PC-3 (cell line): ENCODE measurements around the gene ARSG. TPM values are rescaled to one million over a fixed set of nuclear protein-coding genes. Genes with fewer than 3 reads are reported as not detected.
"Not testable (repeated sequence)": the region's sequence is repeated elsewhere in the genome, so short reads cannot be mapped to it uniquely, and the experiment has no call there.

Source experiments
- ATAC-seq: fragments of 200-7000 bp; cut with Tn5 transposase; 2 replicates; pipeline ENCODE4 v1.9.1; 2020; ENCODE audit warnings: mild to moderate bottlenecking, moderate library complexity
- BruUV-seq: library from RNA; stranded (reverse); fragments of 400-500 nt; replicated peaks from 2 replicates; lab custom pipeline; 2021; lab: Mats Ljungman, UMichigan
- CTCF ChIA-PET: fragments of 300-600 bp; sonication (Branson Sonifier 250); formaldehyde crosslinking; loops from one replicate; lab custom pipeline; 2022; ENCODE audit warnings: antibody characterized with exemption; lab: Charles Lee
- POLR2A ChIA-PET: fragments of 300-600 bp; sonication (Branson Sonifier 250); formaldehyde crosslinking; loops from one replicate; lab custom pipeline; 2022; ENCODE audit warnings: antibody characterized with exemption; ENCODE audit not compliant: unreplicated experiment; lab: Charles Lee
- DNase-seq: peaks from one replicate; pipeline ENCODE4 v3.0.0-alpha.2; 2015
- H2AFZ ChIP-seq: fragments of 300-600 bp; sonication (generic); 2 replicates; pipeline ENCODE4 v1.6.0; 2016; ENCODE audit warnings: antibody characterized with exemption, low read length
- H3F3A ChIP-seq: fragments of 300-600 bp; sonication (generic); one replicate; pipeline ENCODE4 v1.6.0; 2017; ENCODE audit warnings: antibody characterized with exemption, low read length, control low read depth, mild to moderate bottlenecking; ENCODE audit not compliant: unreplicated experiment
- H3K27ac ChIP-seq: fragments of 300-600 bp; sonication (generic); 2 replicates; pipeline ENCODE4 v1.5.1; 2016; ENCODE audit warnings: mild to moderate bottlenecking, low read length
- H3K27me3 ChIP-seq: fragments of 300-600 bp; sonication (generic); 2 replicates; pipeline ENCODE4 v1.6.1; 2016; ENCODE audit warnings: low read length, mixed read lengths
- H3K36me3 ChIP-seq: fragments of 300-600 bp; sonication (generic); 2 replicates; pipeline ENCODE4 v1.6.1; 2016; ENCODE audit warnings: low read depth, mixed run types, low read length, mixed read lengths
- H3K4me1 ChIP-seq: fragments of 300-600 bp; sonication (generic); 2 replicates; pipeline ENCODE4 v1.5.1; 2016; ENCODE audit warnings: low read length; ENCODE audit not compliant: insufficient read depth
- H3K4me2 ChIP-seq: fragments of 300-600 bp; sonication (generic); 2 replicates; pipeline ENCODE4 v1.6.0; 2016; ENCODE audit warnings: low read length
- H3K4me3 ChIP-seq: fragments of 300-600 bp; sonication (generic); 2 replicates; pipeline ENCODE4 v1.5.1; 2016; ENCODE audit warnings: mild to moderate bottlenecking, low read length, mixed read lengths
- H3K79me2 ChIP-seq: fragments of 300-600 bp; sonication (generic); 2 replicates; pipeline ENCODE4 v1.6.1; 2017; ENCODE audit warnings: low read length, mixed read lengths
- H3K9ac ChIP-seq: fragments of 300-600 bp; sonication (generic); 2 replicates; pipeline ENCODE4 v1.6.0; 2016; ENCODE audit warnings: mild to moderate bottlenecking, low read length
- H3K9me2 ChIP-seq: fragments of 300-600 bp; sonication (generic); replicated peaks from 2 replicates; pipeline ENCODE4 v1.6.1; 2016; ENCODE audit warnings: mixed run types, low read length, mixed read lengths
- H3K9me3 ChIP-seq: fragments of 300-600 bp; sonication (generic); 2 replicates; pipeline ENCODE4 v1.6.1; 2016; ENCODE audit warnings: low read length, mixed read lengths
- H4K20me1 ChIP-seq: fragments of 300-600 bp; sonication (generic); 2 replicates; pipeline ENCODE4 v1.6.1; 2016; ENCODE audit warnings: low read length, mixed read lengths
- CTCF ChIP-seq: fragments of 300-600 bp; sonication (generic); conservative IDR thresholded peaks from 2 replicates; pipeline ENCODE4 v1.5.1; 2017; ENCODE audit warnings: antibody characterized with exemption, low read depth, mild to moderate bottlenecking, low read length
- EZH2 ChIP-seq: fragments of 300-600 bp; sonication (generic); IDR thresholded peaks from one replicate; pipeline ENCODE4 v1.6.1; 2017; ENCODE audit warnings: antibody characterized with exemption, mild to moderate bottlenecking, low read length; ENCODE audit not compliant: unreplicated experiment
- EZH2phosphoT487 ChIP-seq: fragments of 300-600 bp; sonication (generic); IDR thresholded peaks from 2 replicates; pipeline ENCODE4 v1.6.1; 2018; ENCODE audit warnings: mild to moderate bottlenecking, antibody characterized with exemption, low read length, borderline replicate concordance
- intact Hi-C: fragments of 100-400 bp; cut with micrococcal nuclease; formaldehyde crosslinking; loops from 2 replicates; pipeline ENCODE4 v1.9.0; 2023
- total RNA-seq: library from RNA; depleted of rRNA; stranded (reverse); fragments of >200 nt; gene quantifications from 2 replicates; pipeline ENCODE4 v1.2.3, GENCODE V29; 2014

Gene ARSG
- total RNA-seq, 1 experiment from 2014 or later: 2.1 TPM

- Histone ChIP-seq H3K27ac (peak overlapping the region; percentile 58), H3K4me2 (no peak overlapping the region), H3K36me3 (no peaks in the 10 kb centered on the region), H3K9me2 (no peaks in the 10 kb centered on the region), H3K9me3 (0 out of 2 replicates have a peak, but pooled peaks cover 2% of the 10 kb centered on the region), H3K4me3 (no peak overlapping the region), H3K79me2 (no peaks in the 10 kb centered on the region), H4K20me1 (no peaks in the 10 kb centered on the region), H3K27me3 (no peaks in the 10 kb centered on the region), H3F3A (no peaks in the 10 kb centered on the region), H3K4me1 (peaks cover 8% of the 10 kb centered on the region; the same call in 1 of the 2 replicates), H2AFZ (no peak overlapping the region), H3K9ac (no peak overlapping the region)
- no peak for TF ChIP-seq CTCF
- no peak for TF ChIP-seq EZH2
- TF ChIP-seq EZH2phosphoT487: no peak
- ATAC-seq (no peak; the same call in 1 of the 2 replicates), DNase-seq (peak; percentile 73)
- POLR2A ChIA-PET: no interaction called here
- CTCF ChIA-PET: no interaction called here
- intact Hi-C loops: no loop called here
- BruUV-seq: no TSS peak
These were observed 37.4 kb downstream of the ARSG start for GRCh38 chr17:68328676-68329075.

- H3K79me2 ChIP-seq: no peaks in the 10 kb centered on the region
- CTCF ChIA-PET: no interaction called here
These were observed 38.0 kb downstream of the ARSG start for GRCh38 chr17:68329331-68329730.

GRCh38 chr17:68331932-68332331 lies 40.6 kb downstream of the ARSG start:
- H3K9me3 ChIP-seq, H3K9ac ChIP-seq, H3K4me1 ChIP-seq, H4K20me1 ChIP-seq, ATAC-seq, DNase-seq, H3K4me3 ChIP-seq, H3K36me3 ChIP-seq, H3K27me3 ChIP-seq, H3K9me2 ChIP-seq, H3K79me2 ChIP-seq, intact Hi-C loops, H3K4me2 ChIP-seq, BruUV-seq, H3K27ac ChIP-seq, CTCF ChIA-PET, POLR2A ChIA-PET, H2AFZ ChIP-seq, H3F3A ChIP-seq: not testable (repeated sequence)

More at GRCh38 chr17:68329331-68329730, 38.0 kb downstream of the ARSG start:
- H3K27me3 ChIP-seq: no peaks in the 10 kb centered on the region
- H3K27ac ChIP-seq: peak overlapping the region; percentile 58
- H3F3A ChIP-seq: no peaks in the 10 kb centered on the region
- no peaks in the 10 kb centered on the region for H3K9me2 ChIP-seq
- POLR2A ChIA-PET: no interaction called here
- H3K9me3 ChIP-seq: 0 out of 2 replicates have a peak, but pooled peaks cover 5% of the 10 kb centered on the region
- H3K4me2 ChIP-seq: no peak overlapping the region
- H3K4me1 ChIP-seq: peaks cover 8% of the 10 kb centered on the region; the same call in 1 of the 2 replicates
- no peak overlapping the region for H2AFZ ChIP-seq
- H3K4me3 ChIP-seq: no peak overlapping the region
- intact Hi-C loops: no loop called here
- no peaks in the 10 kb centered on the region for H3K36me3 ChIP-seq
- no peak overlapping the region for H3K9ac ChIP-seq
- BruUV-seq: no TSS peak
- TF ChIP-seq EZH2 (no peak), CTCF (no peak), EZH2phosphoT487 (no peak)
- no peak for ATAC-seq
- no peaks in the 10 kb centered on the region for H4K20me1 ChIP-seq
- no peak for DNase-seq
